B cell (primary cell): ENCODE data around the gene KISS1R. TPM values are rescaled to one million over a fixed set of nuclear protein-coding genes. Genes with fewer than 3 reads are reported as not detected.

Experiments used
- ATAC-seq: fragments of 200-7000 bp; cut with Tn5 transposase; one replicate; pipeline ENCODE4 v1.10.0; 2021; ENCODE audit warnings: low read depth, mild to moderate bottlenecking, moderate number of reproducible peaks, moderate library complexity
- CTCF ChIA-PET: fragments of 350-600 bp; sonication (Branson Sonifier 250); formaldehyde crosslinking; loops from one replicate; lab custom pipeline; 2021; ENCODE audit warnings: antibody characterized with exemption, inconsistent platforms; lab: Charles Lee
- POLR2A ChIA-PET: fragments of 350-600 bp; sonication (Branson Sonifier 250); formaldehyde crosslinking; loops from one replicate; lab custom pipeline; 2021; ENCODE audit warnings: antibody characterized with exemption; lab: Charles Lee
- DNase-seq: peaks from one replicate; pipeline ENCODE4 v3.0.0; 2013
- H2AFZ ChIP-seq: 2 replicates; pipeline ENCODE4 v1.6.1; 2012; ENCODE audit warnings: mild to moderate bottlenecking, low read depth, low read length; ENCODE audit not compliant: insufficient read depth, poor library complexity, severe bottlenecking
- H3K27ac ChIP-seq, 2 donors: 1 replicate in 1 of 2; 2 replicates in 1 of 2; pipeline ENCODE4 v1.5.1; 2012 to 2013; ENCODE audit warnings: low read length in 2 of 2, mild to moderate bottlenecking in 2 of 2, moderate library complexity in 1 of 2
- H3K27me3 ChIP-seq, 4 experiments: fragments of 200-600 bp in 1 of 4; sonication (generic) in 1 of 4; replicated peaks in 1 of 4; 1 replicate in 2 of 4; 2 replicates in 2 of 4; pipeline versions ENCODE4 v1.6.1 to v1.7.0; 2013 to 2016; ENCODE audit warnings: low read length in 3 of 4, mild to moderate bottlenecking in 2 of 4, mixed read lengths in 1 of 4, moderate library complexity in 1 of 4; ENCODE audit not compliant: insufficient read depth in 4 of 4, control insufficient read depth in 3 of 4; ENCODE audit errors: control extremely low read depth in 1 of 4
- H3K36me3 ChIP-seq, 2 experiments: replicated peaks in 1 of 2; 1 replicate in 1 of 2; 2 replicates in 1 of 2; pipeline versions ENCODE4 v1.6.1 to v1.7.1; 2013; ENCODE audit warnings: low read length in 1 of 2; ENCODE audit not compliant: insufficient read depth in 2 of 2, control insufficient read depth in 1 of 2; ENCODE audit errors: control extremely low read depth in 1 of 2, extremely low read depth in 1 of 2
- H3K4me1 ChIP-seq, 2 donors: fragments of 200-600 bp in 1 of 2; sonication (generic) in 1 of 2; 1 replicate in 1 of 2; 2 replicates in 1 of 2; pipeline versions ENCODE4 v1.5.1 to v1.6.1; 2013 to 2017; ENCODE audit warnings: low read length in 2 of 2; ENCODE audit not compliant: control insufficient read depth in 2 of 2, insufficient read depth in 2 of 2
- H3K4me2 ChIP-seq: replicated peaks from 2 replicates; pipeline ENCODE3; 2012; ENCODE audit warnings: mild to moderate bottlenecking, low read depth, low read length; ENCODE audit not compliant: poor library complexity, severe bottlenecking
- H3K4me3 ChIP-seq, 5 experiments: fragments of 200-600 bp in 1 of 5; sonication (generic) in 1 of 5; 1 replicate in 3 of 5; 2 replicates in 2 of 5; pipeline versions ENCODE4 v1.5.1 to v1.7.0; 2011 to 2016; ENCODE audit warnings: low read length in 4 of 5, mild to moderate bottlenecking in 4 of 5, low read depth in 2 of 5, control low read depth in 1 of 5, moderate library complexity in 1 of 5; ENCODE audit not compliant: insufficient read depth in 1 of 5; ENCODE audit errors: control extremely low read depth in 1 of 5, extremely low read depth in 1 of 5
- H3K79me2 ChIP-seq: fragments of 200-600 bp; sonication (generic); one replicate; pipeline ENCODE4 v1.6.0; 2016; ENCODE audit warnings: low read length; ENCODE audit not compliant: control insufficient read depth, insufficient read depth
- H3K9ac ChIP-seq: fragments of 200-600 bp; sonication (generic); 2 replicates; pipeline ENCODE4 v1.6.1; 2017; ENCODE audit warnings: mild to moderate bottlenecking, low read length, moderate library complexity
- H3K9me3 ChIP-seq, 3 donors: one replicate each; pipeline versions ENCODE4 v1.6.1 to v1.7.1; 2013; ENCODE audit warnings: low read length in 2 of 3; ENCODE audit not compliant: control insufficient read depth in 2 of 3, insufficient read depth in 1 of 3; ENCODE audit errors: control extremely low read depth in 1 of 3
- H4K20me1 ChIP-seq: 2 replicates; pipeline ENCODE4 v1.6.0; 2012; ENCODE audit warnings: mild to moderate bottlenecking, low read length; ENCODE audit not compliant: insufficient read depth, control insufficient read depth, poor library complexity, severe bottlenecking
- H3K27ac Mint-ChIP-seq: one replicate; pipeline ENCODE4 v1.8.0; 2021; ENCODE audit warnings: mixed read lengths
- H3K27me3 Mint-ChIP-seq: one replicate; pipeline ENCODE4 v1.8.0; 2021; ENCODE audit warnings: mixed read lengths
- H3K4me1 Mint-ChIP-seq: one replicate; pipeline ENCODE4 v1.8.0; 2021; ENCODE audit warnings: mixed read lengths
- H3K4me3 Mint-ChIP-seq: one replicate; pipeline ENCODE4 v1.8.0; 2021; ENCODE audit warnings: mixed read lengths
- H3K9me3 Mint-ChIP-seq: one replicate; pipeline ENCODE4 v1.8.0; 2022; ENCODE audit warnings: mixed read lengths; ENCODE audit not compliant: insufficient read depth
- CTCF ChIP-seq: fragments of 200-600 bp; IDR thresholded peaks from one replicate; pipeline ENCODE4 v1.8.0; 2022; ENCODE audit warnings: antibody characterized with exemption, mild to moderate bottlenecking
- EZH2 ChIP-seq: IDR thresholded peaks from 2 replicates; pipeline ENCODE4 v1.6.1; 2012; ENCODE audit warnings: borderline replicate concordance, low read depth, mild to moderate bottlenecking, moderate library complexity, low read length; ENCODE audit not compliant: insufficient read depth, poor library complexity, severe bottlenecking
- WGBS: methylation state at CpG from one replicate; pipeline ENCODE4 v1.1.5; 2013; ENCODE audit warnings: missing lambda C conversion rate; ENCODE audit not compliant: insufficient coverage; 5-methylcytosine and 5-hydroxymethylcytosine counted together
- intact Hi-C: fragments of 100-400 bp; cut with micrococcal nuclease; formaldehyde crosslinking; loops from one replicate; pipeline ENCODE4 v1.10.0; 2022
- polyA plus RNA-seq: library from polyadenylated mRNA; depleted of rRNA; stranded (reverse); fragments of >200 nt; gene quantifications from 2 replicates; pipeline ENCODE4 v1.2.3, GENCODE V29; 2012
- total RNA-seq, 2 donors: library from RNA; stranded (reverse); fragments of 120-200 nt in 1 of 2; gene quantifications; 1 replicate in 1 of 2; 2 replicates in 1 of 2; pipeline versions ENCODE4 v1.2.3 to v1.2.4, GENCODE V29; 2013 to 2022

The KISS1R gene
- total and polyA plus RNA-seq, 2 donors (not counting 1 experiment from before 2014, with no cell fraction given): 0.79 to 1.3 TPM

DNA sequence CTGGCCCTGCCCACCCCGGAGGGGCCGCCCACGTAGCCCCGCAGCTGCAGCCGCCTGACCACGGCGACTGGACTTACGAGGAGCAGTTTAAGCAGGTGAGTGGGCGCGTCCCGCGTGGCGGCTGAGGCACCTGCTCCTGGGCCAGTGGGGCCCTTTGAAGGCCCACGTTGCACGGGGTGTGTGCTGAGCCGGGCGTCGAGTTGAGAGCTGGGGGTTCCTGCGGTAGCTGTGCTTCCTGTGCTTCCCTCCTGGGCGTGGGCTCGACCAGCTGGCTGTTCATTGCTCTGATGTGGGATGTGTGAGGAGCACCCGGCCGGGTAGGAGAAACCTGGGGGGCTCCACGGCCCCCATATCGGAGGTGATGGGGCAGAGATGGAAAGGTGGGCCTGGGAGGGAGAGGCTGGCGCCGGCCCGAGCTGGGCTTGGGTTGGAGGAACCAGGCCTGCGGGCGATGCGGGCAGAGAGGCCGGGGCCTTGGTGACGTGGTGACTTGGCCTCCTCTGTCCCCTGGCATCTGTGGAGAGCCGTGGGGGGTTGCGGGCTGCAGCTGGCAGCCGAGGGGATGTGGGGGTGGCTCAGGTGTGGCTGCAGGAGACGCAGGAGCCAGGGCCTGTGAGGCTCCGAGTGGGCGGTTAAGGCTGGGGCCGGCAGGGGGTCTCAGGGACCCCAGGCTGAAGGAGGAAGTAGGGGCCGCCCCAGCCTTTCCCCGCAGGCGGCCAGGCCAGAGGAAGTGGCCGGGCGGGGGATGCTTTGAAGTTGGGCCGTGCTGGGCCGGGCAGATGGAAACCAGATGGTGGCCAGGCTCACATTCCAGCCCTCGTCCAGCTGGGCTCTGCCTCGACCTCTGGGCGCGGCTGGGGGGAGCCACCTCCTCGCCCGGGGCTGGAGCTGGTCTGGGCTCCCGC is 15.8 kb downstream of the KISS1R start:
- H3K27ac Mint-ChIP-seq: peak overlapping the region; percentile 84
- Histone ChIP-seq H3K27me3 (no peaks in the 10 kb centered on the region), H3K4me3 (peak overlapping the region in 1 of 5 experiments; percentile 28), H4K20me1 (peaks cover 25% of the 10 kb centered on the region), H3K4me1 (peaks cover 24 to 44% of the 10 kb centered on the region in 2 donors), H3K9me3 (peaks cover 0 to 7% (median 3%) of the 10 kb centered on the region in 3 donors), H3K79me2 (peaks cover 29% of the 10 kb centered on the region), H3K4me2 (peak overlapping the region; percentile 77), H3K27ac (peak overlapping the region in 1 of 2 donors; percentile 56), H3K9ac (no peak overlapping the region), H2AFZ (peak overlapping the region; percentile 51), H3K36me3 (peaks cover 2 to 3% of the 10 kb centered on the region in 2 experiments)
- H3K4me3 Mint-ChIP-seq: peak overlapping the region; percentile 70
- peaks cover 29% of the 10 kb centered on the region for H3K4me1 Mint-ChIP-seq
- 14% methylated on average over 54 of the region's 54 CpGs for WGBS
- TF ChIP-seq EZH2 (no peak), CTCF (no peak)
- ATAC-seq (peak; percentile 22), DNase-seq (peak; percentile 66)
- ChIA-PET POLR2A (interaction anchor here (0.6 to 1.1 kb wide), 4 partner anchors 13 to 85 kb away, joined by 4 to 11 read pairs (median 8); no protein-coding TSS in a partner anchor), CTCF (interaction anchor here (0.7 to 1.3 kb wide), 4 partner anchors 10 to 68 kb away, joined by 3 to 5 read pairs (median 4); no protein-coding TSS in a partner anchor)
- intact Hi-C loops: no loop called here
- peaks cover 2% of the 10 kb centered on the region for H3K9me3 Mint-ChIP-seq
- H3K27me3 Mint-ChIP-seq: no peaks in the 10 kb centered on the region
